Peyer's patch (tissue), 4 donors: Measurements from ENCODE around the gene ELAVL1.

Experiments used
- POLR2A ChIP-seq, 2 donors: fragments of 450-650 bp; IDR thresholded peaks; one replicate each; pipeline ENCODE4 v1.5.1; 2017; ENCODE audit warnings: antibody characterized with exemption in 2 of 2, mild to moderate bottlenecking in 2 of 2, moderate library complexity in 2 of 2
- TF ChIP-seq, protein P1 (sequence below), 6 experiments: fragments of 450-650 bp in 4 of 6; fragments of 200-600 bp in 2 of 6; sonication (generic) in 1 of 6; IDR thresholded peaks; one replicate each; pipeline ENCODE4 v1.5.1; 2017 to 2019; ENCODE audit warnings: antibody characterized with exemption in 6 of 6, mild to moderate bottlenecking in 3 of 6, moderate library complexity in 1 of 6

DNA sequence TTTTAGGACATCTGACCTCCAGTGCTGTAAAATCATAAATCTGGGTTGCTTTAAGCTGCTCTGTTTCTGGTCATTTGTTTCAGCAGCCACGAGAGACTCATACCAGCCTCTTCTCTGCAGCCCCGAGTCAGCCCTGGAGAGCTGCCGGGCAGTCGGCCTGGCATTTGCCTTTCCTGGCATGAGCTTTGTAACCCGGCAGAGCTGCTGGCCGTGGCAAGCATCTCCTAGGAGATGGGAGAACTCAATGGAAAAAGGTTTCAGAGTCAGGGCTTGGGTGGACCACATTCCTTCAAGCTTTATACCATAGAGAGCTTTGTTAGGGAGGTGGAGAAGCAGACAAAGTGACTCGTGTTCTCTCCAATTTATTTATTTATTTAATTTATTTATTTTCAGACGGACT is 25.5 kb upstream of the ELAVL1 start:
- TF ChIP-seq, protein P1, sequence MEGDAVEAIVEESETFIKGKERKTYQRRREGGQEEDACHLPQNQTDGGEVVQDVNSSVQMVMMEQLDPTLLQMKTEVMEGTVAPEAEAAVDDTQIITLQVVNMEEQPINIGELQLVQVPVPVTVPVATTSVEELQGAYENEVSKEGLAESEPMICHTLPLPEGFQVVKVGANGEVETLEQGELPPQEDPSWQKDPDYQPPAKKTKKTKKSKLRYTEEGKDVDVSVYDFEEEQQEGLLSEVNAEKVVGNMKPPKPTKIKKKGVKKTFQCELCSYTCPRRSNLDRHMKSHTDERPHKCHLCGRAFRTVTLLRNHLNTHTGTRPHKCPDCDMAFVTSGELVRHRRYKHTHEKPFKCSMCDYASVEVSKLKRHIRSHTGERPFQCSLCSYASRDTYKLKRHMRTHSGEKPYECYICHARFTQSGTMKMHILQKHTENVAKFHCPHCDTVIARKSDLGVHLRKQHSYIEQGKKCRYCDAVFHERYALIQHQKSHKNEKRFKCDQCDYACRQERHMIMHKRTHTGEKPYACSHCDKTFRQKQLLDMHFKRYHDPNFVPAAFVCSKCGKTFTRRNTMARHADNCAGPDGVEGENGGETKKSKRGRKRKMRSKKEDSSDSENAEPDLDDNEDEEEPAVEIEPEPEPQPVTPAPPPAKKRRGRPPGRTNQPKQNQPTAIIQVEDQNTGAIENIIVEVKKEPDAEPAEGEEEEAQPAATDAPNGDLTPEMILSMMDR (IDR thresholded peaks at IDR 0.05): no peak
- TF ChIP-seq POLR2A (IDR thresholded peaks at IDR 0.05): no peak
